Measurements from ENCODE around the gene TNNT3. TPM values are rescaled to one million over a fixed set of nuclear protein-coding genes. Genes with fewer than 3 reads are reported as not detected.

TNNT3 gene
- total RNA-seq, 2 donors from 2014 or later = 1.6 TPM; not detected in 1

- TF ChIP-seq POLR2A (IDR thresholded peaks at IDR 0.05) (no peak), CTCF (IDR thresholded peaks at IDR 0.05) (peak in 3 of 7 experiments; percentile 8 to 22 (median 12))
Measured at GRCh38 chr11:1953489-1954266, 34.2 kb downstream of the TNNT3 start.

GRCh38 chr11:1958367-1958766, 38.9 kb downstream of the TNNT3 start:
- H3K27me3 ChIP-seq = no peaks in the 10 kb centered on the region
- no peaks in the 10 kb centered on the region for H3K9me3 ChIP-seq
- no peak for DNase-seq
- no peak overlapping the region for H3K4me3 ChIP-seq
- H3K27ac ChIP-seq = no peak overlapping the region
- H3K36me3 ChIP-seq (replicated peaks in 1 of 2; ENCODE audit: insufficient read depth in 1 of 2, low read depth in 2 of 2) = no peaks in the 10 kb centered on the region
- ATAC-seq = no peak
- H3K4me1 ChIP-seq = no peaks in the 10 kb centered on the region
- intact Hi-C loops (cut with DNase I) = no loop called here
- no CpG with 5 or more reads among the region's 18 CpGs for WGBS, 2 donors
- TF ChIP-seq POLR2A (IDR thresholded peaks at IDR 0.05) (no peak), CTCF (IDR thresholded peaks at IDR 0.05) (no peak)

More at GRCh38 chr11:1953489-1954266, 34.2 kb downstream of the TNNT3 start:
- ATAC-seq (peak; percentile 78), DNase-seq (peak in 2 of 4 donors; percentile 23 to 31)
- Histone ChIP-seq H3K4me3 (no peak overlapping the region), H3K36me3 (replicated peaks in 1 of 2; ENCODE audit: insufficient read depth in 1 of 2, low read depth in 2 of 2) (no peaks in the 10 kb centered on the region), H3K27me3 (no peaks in the 10 kb centered on the region), H3K27ac (no peak overlapping the region), H3K9me3 (no peaks in the 10 kb centered on the region), H3K4me1 (no peaks in the 10 kb centered on the region)
- intact Hi-C loops (cut with DNase I) = no loop called here
- 49% methylated on average over 13 of the region's 23 CpGs; no CpG with 5 or more reads in 1 of the 2 donors for WGBS, 2 donors

GRCh38 chr11:1959786-1960185, 40.3 kb downstream of the TNNT3 start:
- Histone ChIP-seq H3K27ac (no peak overlapping the region), H3K27me3 (no peaks in the 10 kb centered on the region), H3K9me3 (no peaks in the 10 kb centered on the region), H3K4me3 (no peak overlapping the region), H3K4me1 (no peaks in the 10 kb centered on the region), H3K36me3 (replicated peaks in 1 of 2; ENCODE audit: insufficient read depth in 1 of 2, low read depth in 2 of 2) (no peaks in the 10 kb centered on the region)
- peak in 2 of 4 donors; percentile 5 to 6 for DNase-seq
- 80% methylated on average over 3 of the region's 17 CpGs; no CpG with 5 or more reads in 1 of the 2 donors for WGBS, 2 donors
- intact Hi-C loops (cut with DNase I) = no loop called here
- no peak for TF ChIP-seq CTCF (IDR thresholded peaks at IDR 0.05)
- TF ChIP-seq POLR2A (IDR thresholded peaks at IDR 0.05) = no peak
- ATAC-seq = no peak

GRCh38 chr11:1963864-1964263, 44.4 kb downstream of the TNNT3 start:
- no peaks in the 10 kb centered on the region for H3K27me3 ChIP-seq
- no peaks in the 10 kb centered on the region for H3K4me1 ChIP-seq
- intact Hi-C loops (cut with DNase I) = no loop called here
- H3K4me3 ChIP-seq = no peak overlapping the region
- no peak for ATAC-seq
- no CpG with 5 or more reads among the region's 20 CpGs for WGBS, 2 donors
- TF ChIP-seq CTCF (IDR thresholded peaks at IDR 0.05) (no peak), POLR2A (IDR thresholded peaks at IDR 0.05) (no peak)
- H3K27ac ChIP-seq = no peak overlapping the region
- DNase-seq = peak in 1 of 4 donors; percentile 3
- no peaks in the 10 kb centered on the region for H3K9me3 ChIP-seq
- no peaks in the 10 kb centered on the region for H3K36me3 ChIP-seq (replicated peaks in 1 of 2; ENCODE audit: insufficient read depth in 1 of 2, low read depth in 2 of 2)

GRCh38 chr11:1964348-1964747, 44.8 kb downstream of the TNNT3 start:
- intact Hi-C loops (cut with DNase I) = no loop called here
- WGBS, 2 donors = no CpG with 5 or more reads among the region's 17 CpGs
- Histone ChIP-seq H3K27ac (no peak overlapping the region), H3K9me3 (no peaks in the 10 kb centered on the region), H3K36me3 (replicated peaks in 1 of 2; ENCODE audit: insufficient read depth in 1 of 2, low read depth in 2 of 2) (no peaks in the 10 kb centered on the region), H3K27me3 (no peaks in the 10 kb centered on the region), H3K4me1 (no peaks in the 10 kb centered on the region), H3K4me3 (no peak overlapping the region)
- DNase-seq (no peak), ATAC-seq (no peak)
- TF ChIP-seq CTCF (IDR thresholded peaks at IDR 0.05) = no peak
- TF ChIP-seq POLR2A (IDR thresholded peaks at IDR 0.05) = no peak

Data from body of pancreas (tissue), 4 donors.